Measurements from ENCODE around the gene ZNF74.

ZNF74 gene

GRCh38 chr22:20434264-20434751 is 40.4 kb downstream of the ZNF74 start:
- DNase-seq, result no peak

- no peak for DNase-seq
Measured at GRCh38 chr22:20434773-20435172, 40.8 kb downstream of the ZNF74 start.

- no peak for DNase-seq
Measured at GRCh38 chr22:20435436-20436306, 41.7 kb downstream of the ZNF74 start.

- no peak for DNase-seq
Measured at GRCh38 chr22:20436307-20436767, 42.4 kb downstream of the ZNF74 start.

GRCh38 chr22:20436768-20437612 is 43.0 kb downstream of the ZNF74 start:
- no peak for DNase-seq

GRCh38 chr22:20437613-20438426 is 43.9 kb downstream of the ZNF74 start, which contains the start of gene SCARF2:
Gene SCARF2, minus strand, starts transcription at chr22:20437825. Its CDS starts 71 bp downstream, at chr22:20437754.
- DNase-seq, result no peak

- no peak for DNase-seq
Measured at GRCh38 chr22:20438427-20438677, 44.4 kb downstream of the ZNF74 start.

GRCh38 chr22:20438678-20439492 is 44.9 kb downstream of the ZNF74 start:
- DNase-seq, result no peak

GRCh38 chr22:20439556-20439927 is 45.6 kb downstream of the ZNF74 start:
- DNase-seq, result no peak

- no peak for DNase-seq
Measured at GRCh38 chr22:20439928-20440575, 46.1 kb downstream of the ZNF74 start.

GRCh38 chr22:20440637-20441591 is 47.0 kb downstream of the ZNF74 start:
- DNase-seq, result no peak

- no peak for DNase-seq
Measured at GRCh38 chr22:20441631-20442484, 47.9 kb downstream of the ZNF74 start.

- no peak for DNase-seq
Measured at GRCh38 chr22:20442485-20443284, 48.7 kb downstream of the ZNF74 start.

GRCh38 chr22:20444325-20444724 is 50.4 kb downstream of the ZNF74 start:
- DNase-seq, result no peak

- no peak for DNase-seq
Measured at GRCh38 chr22:20446383-20446970, 52.5 kb downstream of the ZNF74 start.

GRCh38 chr22:20448630-20449029 is 54.7 kb downstream of the ZNF74 start:
- DNase-seq, result no peak

- DNase-seq, result no peak
Measured at GRCh38 chr22:20449819-20450550, 56.0 kb downstream of the ZNF74 start.
